Activated T-cell treated with anti-CD3 and anti-CD28 coated beads for 48 hours (primary cell): ENCODE measurements around the gene SORCS1.

Experiments
- DNase-seq: peaks from one replicate; pipeline ENCODE4 v3.0.0-alpha.2; 2020; ENCODE audit warnings: low read depth

The SORCS1 gene

DNA sequence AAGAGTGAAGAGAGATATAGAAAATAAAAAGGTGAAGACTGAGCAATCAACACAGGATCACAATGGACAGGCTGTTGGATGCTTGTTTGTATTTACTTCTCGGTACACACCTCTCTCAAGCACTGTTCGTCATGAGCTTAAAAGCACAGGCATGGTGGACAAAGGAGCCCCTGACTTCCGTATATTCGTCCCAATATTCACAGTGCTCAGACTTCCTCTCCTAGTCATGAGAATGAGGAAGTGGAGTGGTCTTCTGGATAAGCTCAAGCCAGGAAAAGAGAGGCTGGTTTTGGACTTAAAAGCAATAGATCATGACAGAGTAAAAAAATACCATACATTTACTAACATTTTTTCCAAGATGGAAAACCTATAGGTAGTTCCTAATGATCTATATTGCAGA lies 172.5 kb downstream of the SORCS1 start:
- no peak for DNase-seq

GRCh38 chr10:106991091-106991490 lies 173.4 kb downstream of the SORCS1 start:
- DNase-seq, result no peak

DNA sequence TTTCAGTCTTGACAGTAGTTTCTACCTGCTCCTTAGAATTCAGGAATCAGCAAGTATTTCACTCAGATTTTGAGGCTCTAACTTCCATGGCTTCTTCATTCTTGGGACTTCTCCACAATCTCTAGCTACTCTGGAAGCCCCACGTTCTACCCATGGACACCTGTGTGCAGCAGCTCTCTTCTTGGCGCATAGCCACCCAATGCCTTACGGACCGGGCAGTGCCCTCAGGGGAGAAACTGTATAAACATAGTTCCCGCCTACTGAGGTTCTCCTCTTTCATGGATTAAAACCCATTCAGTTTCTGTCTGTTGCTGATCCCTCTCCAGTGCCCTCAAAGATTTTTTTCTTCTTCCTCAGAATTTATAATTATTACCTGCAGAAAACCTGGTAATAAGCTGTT lies 177.1 kb downstream of the SORCS1 start:
- DNase-seq, result no peak

GRCh38 chr10:106982268-106982667 lies 182.2 kb downstream of the SORCS1 start:
- no peak for DNase-seq

- DNase-seq, result no peak
Observed at GRCh38 chr10:106981452-106982075, 182.9 kb downstream of the SORCS1 start.

DNA sequence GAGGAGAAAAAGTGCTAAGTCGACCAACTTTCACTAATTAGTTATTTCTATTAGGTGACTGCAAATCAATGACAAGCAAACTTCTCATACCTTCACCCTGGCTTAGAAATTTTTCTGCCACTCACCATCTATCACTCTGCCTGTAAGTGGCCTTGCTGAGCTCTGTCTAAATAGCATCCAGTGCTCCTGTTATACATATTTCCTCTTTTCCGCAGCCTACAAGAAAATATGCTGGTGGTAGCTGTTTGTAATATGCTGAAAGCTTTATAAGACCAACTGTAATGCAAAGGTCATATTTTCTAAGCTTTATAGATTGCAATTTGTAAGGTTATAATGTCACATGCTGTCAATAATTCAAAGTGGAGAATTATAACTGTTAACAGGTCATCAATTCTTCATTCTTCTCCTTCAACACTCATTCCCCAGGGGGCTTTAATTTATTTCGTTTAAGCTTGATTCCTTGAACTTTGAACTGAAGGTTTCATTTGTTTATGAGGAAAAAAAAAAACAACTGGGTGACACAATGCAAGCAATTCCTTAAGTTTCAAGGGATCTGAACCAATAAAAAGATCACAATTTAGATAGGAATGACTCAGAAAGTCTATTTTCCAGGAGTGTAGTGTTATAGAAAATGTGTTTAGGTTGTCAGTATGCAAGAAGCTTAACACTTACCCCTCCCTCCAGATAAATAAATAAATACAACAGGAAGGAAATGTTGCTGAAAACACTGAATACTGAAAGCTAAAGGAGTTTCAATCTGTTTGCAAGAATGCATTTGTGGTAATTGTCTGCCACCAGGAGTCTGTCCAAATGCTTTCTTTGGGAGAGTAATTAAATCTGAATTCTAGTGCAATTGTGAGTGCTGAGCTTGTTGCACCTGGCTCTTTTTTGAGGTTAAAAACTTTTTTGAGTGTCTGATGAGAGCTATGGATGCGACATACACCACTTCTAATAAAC lies 183.7 kb downstream of the SORCS1 start:
- no peak for DNase-seq

GRCh38 chr10:106978756-106979155 lies 185.8 kb downstream of the SORCS1 start:
- no peak for DNase-seq

DNA sequence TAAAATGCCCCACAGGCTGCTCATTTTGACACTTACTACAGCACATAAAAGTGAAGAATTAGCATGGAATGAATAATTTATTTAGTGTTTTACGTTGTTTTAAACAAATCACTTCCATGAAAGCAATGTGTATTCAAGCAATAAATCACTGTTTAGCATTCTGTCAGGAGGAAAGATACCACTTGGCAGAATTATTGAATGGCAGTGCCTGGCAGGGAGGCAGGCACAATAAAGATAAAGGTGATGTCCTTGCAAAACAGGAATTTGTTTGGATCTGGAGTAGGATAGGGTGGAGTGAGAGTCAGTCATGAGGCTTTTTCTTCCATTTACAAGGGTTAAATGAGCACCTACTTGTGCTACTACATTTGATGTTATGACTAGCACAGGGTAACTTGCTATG lies 190.8 kb downstream of the SORCS1 start:
- no peak for DNase-seq

- DNase-seq, result no peak
Observed at GRCh38 chr10:106973288-106973687, 191.2 kb downstream of the SORCS1 start.

DNA sequence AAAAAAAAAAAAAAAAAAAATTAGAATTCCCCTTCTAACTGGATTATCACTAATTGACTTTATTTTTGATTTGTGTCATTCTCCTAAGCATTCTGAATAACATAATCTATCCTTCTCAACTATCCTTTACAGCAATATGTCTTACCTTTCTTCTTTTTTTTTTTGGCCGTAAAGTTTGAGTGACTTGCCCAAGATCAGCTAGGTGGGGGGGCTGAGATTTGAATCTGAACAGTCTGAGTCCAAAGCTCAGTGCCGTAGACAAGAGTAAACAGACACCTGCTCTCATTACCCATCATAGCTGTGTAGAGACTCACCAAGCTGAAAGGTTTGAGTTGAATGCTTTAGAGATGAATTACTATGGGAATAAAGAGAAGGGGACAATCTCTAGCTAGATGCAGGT lies 192.1 kb downstream of the SORCS1 start:
- DNase-seq, result no peak

- DNase-seq, result no peak
Observed at GRCh38 chr10:106971411-106971831, 193.1 kb downstream of the SORCS1 start.

GRCh38 chr10:106967452-106967851 lies 197.1 kb downstream of the SORCS1 start:
- no peak for DNase-seq

GRCh38 chr10:106960812-106961211 lies 203.7 kb downstream of the SORCS1 start:
- DNase-seq, result no peak

GRCh38 chr10:106959521-106959920 lies 205.0 kb downstream of the SORCS1 start:
- no peak for DNase-seq

DNA sequence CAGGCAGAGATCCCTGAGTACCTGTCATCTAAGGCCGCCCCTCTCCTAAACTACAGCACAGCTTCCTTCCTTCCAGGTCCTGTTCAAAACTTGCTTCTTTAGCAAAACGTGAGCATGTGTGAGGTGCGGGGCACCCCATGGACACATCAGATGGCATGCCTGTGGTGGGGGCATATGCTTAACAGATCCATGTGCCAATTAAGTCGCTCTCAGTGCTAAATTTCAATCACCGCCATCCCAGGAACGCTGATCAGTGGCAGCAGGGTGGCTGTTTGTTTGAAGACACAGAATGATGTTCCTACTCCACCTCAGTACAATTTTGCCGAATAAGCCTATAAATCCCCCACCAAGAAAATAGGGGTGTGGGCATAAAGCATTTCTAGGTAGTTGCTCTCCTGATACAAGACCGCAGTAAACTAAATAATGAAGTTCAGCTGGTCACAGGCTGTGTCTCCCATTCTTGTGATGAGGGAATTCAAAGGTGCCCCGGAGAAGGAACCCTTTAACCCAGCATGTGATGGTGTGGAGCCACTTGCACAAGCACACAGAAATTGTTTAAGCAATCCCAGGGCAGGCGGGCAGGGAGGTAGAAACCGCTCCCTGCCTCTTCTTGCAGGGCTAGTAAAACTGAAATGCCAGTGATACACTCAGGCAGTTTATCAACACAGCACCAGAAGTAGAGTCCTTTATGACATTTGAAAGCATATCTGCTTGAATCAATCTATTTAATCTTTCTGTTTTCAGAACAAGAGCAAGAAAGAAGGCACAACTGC lies 205.7 kb downstream of the SORCS1 start:
- no peak for DNase-seq

DNA sequence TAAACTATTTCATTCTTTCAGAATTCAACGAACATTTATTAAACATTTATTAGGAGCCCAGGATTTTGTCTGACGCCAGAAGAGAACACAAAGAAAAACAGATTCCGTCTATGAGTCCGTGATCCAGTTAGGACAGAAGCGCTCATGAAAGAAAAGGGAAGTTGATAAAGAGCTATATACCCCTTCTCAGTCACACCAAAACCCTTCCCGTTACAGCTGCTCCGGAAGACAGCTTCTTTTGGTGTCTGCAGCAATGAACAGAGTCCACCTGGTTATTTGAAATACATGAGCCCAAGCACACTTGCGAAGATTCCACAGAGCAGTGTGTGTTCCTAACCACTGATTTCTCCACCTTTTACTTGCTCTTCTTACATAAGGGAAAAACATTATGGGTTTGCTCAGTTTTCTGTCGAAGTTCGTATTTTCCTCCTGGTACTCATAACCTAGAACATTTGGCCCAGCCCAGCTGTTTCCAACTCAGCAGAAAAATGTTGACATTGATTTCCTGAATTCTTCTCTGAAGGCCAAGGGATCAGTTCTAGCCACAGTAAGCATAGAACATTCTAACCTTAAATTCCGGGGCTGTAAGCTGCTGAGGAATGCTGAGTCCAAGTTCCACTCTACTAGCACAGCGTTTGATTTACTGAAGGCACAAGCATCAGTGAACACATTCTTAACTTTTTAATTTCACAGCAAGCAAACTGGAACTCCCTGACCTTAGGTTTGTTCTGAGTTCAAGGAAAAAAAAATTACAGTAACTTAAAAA lies 206.5 kb downstream of the SORCS1 start:
- DNase-seq, result no peak

- DNase-seq, result no peak
Observed at GRCh38 chr10:106956216-106956915, 208.1 kb downstream of the SORCS1 start.

- DNase-seq, result no peak
Observed at GRCh38 chr10:106955133-106955532, 209.4 kb downstream of the SORCS1 start.

GRCh38 chr10:106952033-106952432 lies 212.5 kb downstream of the SORCS1 start:
- no peak for DNase-seq

- no peak for DNase-seq
Observed at GRCh38 chr10:106949680-106950478, 214.6 kb downstream of the SORCS1 start.
